K562 (cell line): ENCODE data around the gene DGKK. TPM values are rescaled to one million over a fixed set of nuclear protein-coding genes. Genes with fewer than 3 reads are reported as not detected.

ENCODE experiments used
- SMAD4 ChIP-seq: fragments of 250-450 bp; sonication (Bioruptor Pico); conservative IDR thresholded peaks from 2 replicates; pipeline ENCODE4 v1.8.0; 2021; ENCODE audit warnings: inconsistent platforms, mild to moderate bottlenecking, moderate library complexity
- ZNF175 ChIP-seq: fragments of 200-800 bp; sonication (Bioruptor generic); IDR thresholded peaks from 2 replicates; pipeline ENCODE4 v1.6.1; 2016; ENCODE audit warnings: low read depth, mild to moderate bottlenecking, missing genetic modification characterization, missing compliant biosample characterization
- ZNF644 ChIP-seq: fragments of 200-800 bp; sonication (Bioruptor generic); IDR thresholded peaks from 2 replicates; pipeline ENCODE4 v1.6.1; 2016; ENCODE audit warnings: low read depth, missing genetic modification characterization, missing compliant biosample characterization
- polyA plus RNA-seq, 8 experiments: library from polyadenylated mRNA; depleted of rRNA in 4 of 8; stranded (reverse) in 5 of 8; unstranded in 3 of 8; fragments of >200 nt; fragmentation: Nextera tagmentation in 2 of 8; fragmentation: Illumina TruSeq in 1 of 8; extraction: Ambion mirVana in 2 of 8; extraction: Trizol in 1 of 8; gene quantifications; 2 replicates each; pipeline versions ENCODE4 v1.2.1 to v1.2.3, GENCODE V29; 2011 to 2014; ENCODE audit warnings: inconsistent platforms in 1 of 8, missing spikeins in 1 of 8
- total RNA-seq, 7 experiments: library from RNA; depleted of rRNA in 6 of 7; stranded (reverse); fragments of >200 nt in 6 of 7; fragmentation: Illumina TruSeq in 2 of 7; extraction: Trizol in 2 of 7; gene quantifications; 2 replicates each; pipeline versions ENCODE4 v1.2.1 to v1.2.3, GENCODE V29; 2011 to 2021; ENCODE audit warnings: low replicate concordance in 1 of 7
- TF ChIP-seq, protein P1 (sequence below): fragments of 250-450 bp; sonication (Bioruptor Pico); IDR thresholded peaks from 2 replicates; pipeline ENCODE4 v1.4.0; 2020

Gene DGKK
- total and polyA plus RNA-seq, 9 of the 15 experiments (the other 6 are each of a cell fraction or from before 2014, with no cell fraction given): not detected

DNA sequence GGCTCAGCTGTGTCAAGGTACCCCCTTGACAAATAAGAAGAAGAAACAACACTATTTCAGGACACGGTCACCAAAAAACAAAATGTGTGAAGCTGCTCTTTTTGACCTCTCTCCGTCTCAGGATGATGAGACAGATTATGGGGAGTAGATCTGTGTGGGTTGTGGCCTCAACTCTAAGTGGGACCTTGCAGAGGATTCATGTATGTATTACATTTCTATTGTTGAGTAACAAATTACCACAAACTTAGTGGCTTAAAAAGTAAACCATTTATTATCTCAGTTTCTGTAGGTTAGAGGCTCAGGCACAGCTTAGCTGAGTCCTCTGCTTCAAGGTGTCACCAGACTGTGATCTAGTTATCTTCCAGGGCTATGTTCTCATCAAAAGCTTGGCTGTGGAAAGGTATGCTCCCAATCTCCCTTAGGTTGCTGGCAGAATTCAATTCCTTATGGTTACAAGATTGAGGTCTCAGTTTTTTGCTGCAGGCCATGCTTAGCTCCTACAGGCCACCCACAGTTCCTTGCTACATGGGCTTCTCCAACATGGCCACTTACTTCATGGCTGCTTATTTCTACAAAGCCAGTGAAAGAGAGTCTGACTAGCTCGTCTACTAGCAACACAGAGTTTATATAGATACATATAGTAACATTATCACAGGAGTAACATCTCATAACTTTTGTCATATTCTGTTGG lies 28.1 kb downstream of the DGKK start (continued):
- TF ChIP-seq, protein P1, sequence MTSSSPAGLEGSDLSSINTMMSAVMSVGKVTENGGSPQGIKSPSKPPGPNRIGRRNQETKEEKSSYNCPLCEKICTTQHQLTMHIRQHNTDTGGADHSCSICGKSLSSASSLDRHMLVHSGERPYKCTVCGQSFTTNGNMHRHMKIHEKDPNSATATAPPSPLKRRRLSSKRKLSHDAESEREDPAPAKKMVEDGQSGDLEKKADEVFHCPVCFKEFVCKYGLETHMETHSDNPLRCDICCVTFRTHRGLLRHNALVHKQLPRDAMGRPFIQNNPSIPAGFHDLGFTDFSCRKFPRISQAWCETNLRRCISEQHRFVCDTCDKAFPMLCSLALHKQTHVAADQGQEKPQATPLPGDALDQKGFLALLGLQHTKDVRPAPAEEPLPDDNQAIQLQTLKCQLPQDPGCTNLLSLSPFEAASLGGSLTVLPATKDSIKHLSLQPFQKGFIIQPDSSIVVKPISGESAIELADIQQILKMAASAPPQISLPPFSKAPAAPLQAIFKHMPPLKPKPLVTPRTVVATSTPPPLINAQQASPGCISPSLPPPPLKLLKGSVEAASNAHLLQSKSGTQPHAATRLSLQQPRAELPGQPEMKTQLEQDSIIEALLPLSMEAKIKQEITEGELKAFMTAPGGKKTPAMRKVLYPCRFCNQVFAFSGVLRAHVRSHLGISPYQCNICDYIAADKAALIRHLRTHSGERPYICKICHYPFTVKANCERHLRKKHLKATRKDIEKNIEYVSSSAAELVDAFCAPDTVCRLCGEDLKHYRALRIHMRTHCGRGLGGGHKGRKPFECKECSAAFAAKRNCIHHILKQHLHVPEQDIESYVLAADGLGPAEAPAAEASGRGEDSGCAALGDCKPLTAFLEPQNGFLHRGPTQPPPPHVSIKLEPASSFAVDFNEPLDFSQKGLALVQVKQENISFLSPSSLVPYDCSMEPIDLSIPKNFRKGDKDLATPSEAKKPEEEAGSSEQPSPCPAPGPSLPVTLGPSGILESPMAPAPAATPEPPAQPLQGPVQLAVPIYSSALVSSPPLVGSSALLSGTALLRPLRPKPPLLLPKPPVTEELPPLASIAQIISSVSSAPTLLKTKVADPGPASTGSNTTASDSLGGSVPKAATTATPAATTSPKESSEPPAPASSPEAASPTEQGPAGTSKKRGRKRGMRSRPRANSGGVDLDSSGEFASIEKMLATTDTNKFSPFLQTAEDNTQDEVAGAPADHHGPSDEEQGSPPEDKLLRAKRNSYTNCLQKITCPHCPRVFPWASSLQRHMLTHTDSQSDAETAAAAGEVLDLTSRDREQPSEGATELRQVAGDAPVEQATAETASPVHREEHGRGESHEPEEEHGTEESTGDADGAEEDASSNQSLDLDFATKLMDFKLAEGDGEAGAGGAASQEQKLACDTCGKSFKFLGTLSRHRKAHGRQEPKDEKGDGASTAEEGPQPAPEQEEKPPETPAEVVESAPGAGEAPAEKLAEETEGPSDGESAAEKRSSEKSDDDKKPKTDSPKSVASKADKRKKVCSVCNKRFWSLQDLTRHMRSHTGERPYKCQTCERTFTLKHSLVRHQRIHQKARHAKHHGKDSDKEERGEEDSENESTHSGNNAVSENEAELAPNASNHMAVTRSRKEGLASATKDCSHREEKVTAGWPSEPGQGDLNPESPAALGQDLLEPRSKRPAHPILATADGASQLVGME (CRISPR knock-in tag): no peak
- TF ChIP-seq ZNF644 (tag): no peak
- TF ChIP-seq SMAD4 (CRISPR knock-in tag): no peak
- TF ChIP-seq ZNF175 (CRISPR knock-in tag): no peak
